Epithelial cell of proximal tubule (primary cell): ENCODE results near the gene CHIA. TPM values are rescaled to one million over a fixed set of nuclear protein-coding genes. Genes with fewer than 3 reads are reported as not detected.
"Not testable (repeated sequence)": the region's sequence is repeated elsewhere in the genome, so short reads cannot be mapped to it uniquely, and the experiment has no call there.

Experiments
- DNase-seq: peaks from one replicate; pipeline ENCODE4 v3.0.0-alpha.2; 2011; ENCODE audit warnings: low read depth
- H3K4me3 ChIP-seq: 2 replicates; pipeline ENCODE4 v1.5.1; 2011; ENCODE audit warnings: low read depth, mild to moderate bottlenecking, low read length
- CTCF ChIP-seq: conservative IDR thresholded peaks from 2 replicates; pipeline ENCODE4 v1.5.1; 2012; ENCODE audit warnings: low read depth, mild to moderate bottlenecking, low read length
- total RNA-seq: library from RNA; depleted of rRNA; stranded (reverse); fragments of >200 nt; gene quantifications from 2 replicates; pipeline ENCODE4 v1.2.3, GENCODE V29; 2015

The CHIA gene
- total RNA-seq, 1 donor from 2014 or later: not detected

DNA sequence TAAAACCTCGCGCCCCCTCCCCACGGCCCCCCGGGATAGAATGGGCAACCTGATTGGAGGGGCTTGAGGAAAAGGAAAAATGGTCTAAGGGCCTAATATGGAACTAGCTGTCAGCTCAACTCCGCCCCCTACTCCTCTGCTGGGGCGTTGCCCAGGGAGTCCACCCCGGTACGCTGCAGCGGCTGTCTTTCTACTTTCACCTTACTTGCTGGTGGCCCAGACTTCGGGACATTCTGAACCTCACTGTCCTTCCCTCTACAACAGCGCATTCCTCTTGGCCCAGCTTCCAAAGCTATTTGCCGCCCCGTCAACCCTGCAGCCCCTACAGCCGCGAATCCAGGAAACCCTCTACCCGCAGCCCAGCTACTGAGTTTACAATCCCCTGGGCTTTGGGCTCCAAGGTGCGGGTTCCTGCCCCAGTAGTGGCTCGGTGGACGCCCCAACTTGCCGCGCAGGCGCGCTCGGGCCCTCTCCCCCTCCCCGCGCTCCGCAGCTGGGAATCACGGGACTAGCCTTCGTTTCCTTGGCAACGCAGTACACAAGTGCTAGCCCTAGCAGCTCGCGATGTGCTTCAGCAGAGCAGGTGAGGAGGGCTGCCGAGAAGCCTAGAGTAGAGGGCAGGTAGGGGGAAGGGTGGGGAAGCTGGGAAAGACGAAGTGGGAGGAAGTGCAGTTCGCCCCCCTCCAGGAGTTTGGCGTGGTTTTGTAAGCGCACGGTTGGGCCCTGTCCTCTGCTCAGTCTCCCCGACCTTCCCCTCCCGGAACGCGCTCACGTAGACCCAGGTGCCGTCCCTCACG, 55.6 kb downstream of the CHIA start:
- TF ChIP-seq CTCF: peak; percentile 26
- peak; percentile 55 for DNase-seq
- peak overlapping the region; percentile 75 for H3K4me3 ChIP-seq

- H3K4me3 ChIP-seq: peak overlapping the region; percentile 75
- no peak for DNase-seq
- no peak for TF ChIP-seq CTCF
Measured at GRCh38 chr1:111347026-111347425, 56.4 kb downstream of the CHIA start.

DNA sequence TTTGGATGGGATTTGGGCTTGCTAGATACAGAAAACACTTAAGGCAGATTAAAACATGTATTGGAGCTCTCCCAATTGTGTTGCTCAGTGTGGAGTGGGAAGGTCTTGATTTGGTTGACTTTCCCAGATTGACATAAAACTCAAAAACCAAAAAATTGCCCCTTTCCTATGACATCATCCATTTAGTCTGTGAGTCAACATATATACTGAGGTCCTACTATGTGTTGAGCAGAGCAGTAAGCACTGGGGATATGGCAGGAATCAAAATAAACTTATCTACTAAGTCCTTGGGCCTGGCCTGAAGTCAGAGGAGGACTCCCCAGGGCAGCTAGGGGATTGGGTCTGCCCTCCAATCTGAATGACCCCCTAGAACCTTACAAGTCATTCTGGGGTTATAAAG, 61.0 kb downstream of the CHIA start:
- no peak for TF ChIP-seq CTCF
- no peak for DNase-seq
- no peak overlapping the region for H3K4me3 ChIP-seq

GRCh38 chr1:111354584-111354983, 63.9 kb downstream of the CHIA start:
- H3K4me3 ChIP-seq: no peak overlapping the region
- DNase-seq: no peak
- no peak for TF ChIP-seq CTCF

- H3K4me3 ChIP-seq: no peak overlapping the region
- DNase-seq: no peak
- TF ChIP-seq CTCF: no peak
Measured at GRCh38 chr1:111358964-111359363, 68.3 kb downstream of the CHIA start.

DNA sequence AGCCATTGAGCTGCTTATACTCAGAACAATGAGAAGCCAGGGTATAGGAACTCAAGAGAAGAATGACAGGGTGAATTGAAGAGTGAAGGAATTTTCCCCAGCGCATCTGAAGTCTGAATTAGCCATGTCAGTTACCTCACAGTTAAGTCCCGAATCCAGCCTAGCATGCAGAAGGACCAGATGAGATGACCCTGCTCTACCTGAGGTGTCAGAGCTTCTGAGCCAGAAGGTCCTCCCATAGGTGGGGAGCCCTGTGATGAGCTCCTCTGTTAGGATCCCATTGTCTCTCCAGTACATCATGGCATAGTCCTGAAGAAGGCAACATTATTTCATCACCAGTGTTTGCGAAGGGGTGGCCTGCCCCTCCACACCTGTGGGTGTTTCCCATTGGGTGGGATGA, 68.7 kb downstream of the CHIA start:
- H3K4me3 ChIP-seq: no peak overlapping the region
- no peak for DNase-seq
- no peak for TF ChIP-seq CTCF

- not testable (repeated sequence) for H3K4me3 ChIP-seq, DNase-seq
Measured at GRCh38 chr1:111360257-111360656, 69.6 kb downstream of the CHIA start.
